ENCODE data around the gene LYRM1. TPM values are rescaled to one million over a fixed set of nuclear protein-coding genes. Genes with fewer than 3 reads are reported as not detected.

The LYRM1 gene
- total RNA-seq, 2 experiments from 2014 or later = 13.3 to 14.0 TPM

- no peak for TF ChIP-seq CTCF (IDR thresholded peaks at IDR 0.05)
- no peak overlapping the region for H3K4me3 Mint-ChIP-seq
- intact Hi-C loops (cut with DNase I, micrococcal nuclease) = no loop called here
- no peak overlapping the region for H3K27ac ChIP-seq (ENCODE audit: low read depth in 1 of 2, low read length in 2 of 2)
- H3K36me3 ChIP-seq (ENCODE audit: insufficient read depth, low read length) = no peaks in the 10 kb centered on the region
- DNase-seq (no peak), ATAC-seq (ENCODE audit: poor library complexity) (no peak)
- peaks cover 31% of the 10 kb centered on the region for H3K4me1 Mint-ChIP-seq (ENCODE audit: low read depth)
- CTCF ChIA-PET = interaction anchor here (1.0 kb wide), 1 partner anchor 22 kb away, joined by 3 read pairs; no protein-coding TSS in a partner anchor
- no peaks in the 10 kb centered on the region for H3K9me3 Mint-ChIP-seq
- H3K9me3 ChIP-seq (ENCODE audit: control insufficient read depth in 1 of 2, insufficient read depth in 1 of 2, low read length in 2 of 2) = no peaks in the 10 kb centered on the region
- H3K36me3 Mint-ChIP-seq (ENCODE audit: low read depth) = no peaks in the 10 kb centered on the region
- no peak overlapping the region for H3K4me3 ChIP-seq (ENCODE audit: low read length)
- H3K27me3 Mint-ChIP-seq = no peaks in the 10 kb centered on the region
- peaks cover 16% of the 10 kb centered on the region for H3K4me1 ChIP-seq (ENCODE audit: insufficient read depth, low read length)
- H3K27me3 ChIP-seq (ENCODE audit: control insufficient read depth in 1 of 2, insufficient read depth in 2 of 2, low read length in 2 of 2) = no peaks in the 10 kb centered on the region
- POLR2A ChIA-PET = interaction anchor here (0.7 to 1.1 kb wide), 2 partner anchors 19 to 21 kb away, joined by 3 to 4 read pairs; no protein-coding TSS in a partner anchor
- no peak overlapping the region for H3K27ac Mint-ChIP-seq
Observed at GRCh38 chr16:20871258-20871657, 29.3 kb upstream of the LYRM1 start.

- ChIA-PET CTCF (no interaction called here), POLR2A (interaction anchor here (1.1 to 3.2 kb wide), 2 partner anchors 20 to 28 kb away, joined by 3 to 34 read pairs; partner anchors contain the start of genes DCUN1D3 and LYRM1)
- Histone ChIP-seq H3K4me1 (ENCODE audit: insufficient read depth, low read length) (peaks cover 16% of the 10 kb centered on the region), H3K27me3 (ENCODE audit: control insufficient read depth in 1 of 2, insufficient read depth in 2 of 2, low read length in 2 of 2) (no peaks in the 10 kb centered on the region), H3K4me3 (ENCODE audit: low read length) (no peak overlapping the region), H3K27ac (ENCODE audit: low read depth in 1 of 2, low read length in 2 of 2) (no peak overlapping the region), H3K36me3 (ENCODE audit: insufficient read depth, low read length) (no peaks in the 10 kb centered on the region), H3K9me3 (ENCODE audit: control insufficient read depth in 1 of 2, insufficient read depth in 1 of 2, low read length in 2 of 2) (no peaks in the 10 kb centered on the region)
- no peak for DNase-seq
- Mint-ChIP-seq H3K27ac (peak overlapping the region; percentile 45), H3K9me3 (no peaks in the 10 kb centered on the region), H3K4me3 (no peak overlapping the region), H3K36me3 (ENCODE audit: low read depth) (no peaks in the 10 kb centered on the region), H3K4me1 (ENCODE audit: low read depth) (peaks cover 31% of the 10 kb centered on the region), H3K27me3 (no peaks in the 10 kb centered on the region)
- ATAC-seq (ENCODE audit: poor library complexity) = no peak
- no peak for TF ChIP-seq CTCF (IDR thresholded peaks at IDR 0.05)
- intact Hi-C loops (cut with DNase I, micrococcal nuclease) = no loop called here
Observed at GRCh38 chr16:20871941-20872815, 28.4 kb upstream of the LYRM1 start.

- Mint-ChIP-seq H3K4me1 (ENCODE audit: low read depth) (peaks cover 37% of the 10 kb centered on the region), H3K4me3 (no peak overlapping the region), H3K36me3 (ENCODE audit: low read depth) (no peaks in the 10 kb centered on the region), H3K9me3 (no peaks in the 10 kb centered on the region), H3K27ac (peak overlapping the region; percentile 91), H3K27me3 (no peaks in the 10 kb centered on the region)
- DNase-seq (no peak), ATAC-seq (ENCODE audit: poor library complexity) (no peak)
- TF ChIP-seq CTCF (IDR thresholded peaks at IDR 0.05) = no peak
- peaks cover 19% of the 10 kb centered on the region for H3K4me1 ChIP-seq (ENCODE audit: insufficient read depth, low read length)
- H3K27me3 ChIP-seq (ENCODE audit: control insufficient read depth in 1 of 2, insufficient read depth in 2 of 2, low read length in 2 of 2) = no peaks in the 10 kb centered on the region
- no peaks in the 10 kb centered on the region for H3K36me3 ChIP-seq (ENCODE audit: insufficient read depth, low read length)
- intact Hi-C loops (cut with DNase I, micrococcal nuclease) = no loop called here
- no peaks in the 10 kb centered on the region for H3K9me3 ChIP-seq (ENCODE audit: control insufficient read depth in 1 of 2, insufficient read depth in 1 of 2, low read length in 2 of 2)
- POLR2A ChIA-PET = interaction anchor here (1.5 to 3.2 kb wide), 3 partner anchors 23 to 67 kb away, joined by 4 to 34 read pairs (median 8); partner anchors contain the start of genes DCUN1D3, ERI2, LYRM1 and REXO5
- peak overlapping the region; percentile 26 to 67 for H3K27ac ChIP-seq (ENCODE audit: low read depth in 1 of 2, low read length in 2 of 2)
- H3K4me3 ChIP-seq (ENCODE audit: low read length) = no peak overlapping the region
- CTCF ChIA-PET = interaction anchor here (1.6 kb wide), 1 partner anchor 67 kb away, joined by 3 read pairs; no protein-coding TSS in a partner anchor
Observed at GRCh38 chr16:20873331-20873730, 27.2 kb upstream of the LYRM1 start.

Measured in CD4-positive, alpha-beta T cell (primary cell).